ENCODE measurements around the gene CES3.

CES3 gene

GRCh38 chr16:66923866-66924265 lies 37.2 kb upstream of the CES3 start:
- H3K4me1 ChIP-seq (ENCODE audit: insufficient read depth, low read length, severe bottlenecking), result peaks cover 10% of the 10 kb centered on the region

GRCh38 chr16:66924527-66925321 lies 36.3 kb upstream of the CES3 start:
- peak overlapping the region; percentile 46 for H3K4me2 ChIP-seq (ENCODE audit: low read length)
- H3F3A ChIP-seq (ENCODE audit: insufficient read depth, low read length), result no peaks in the 10 kb centered on the region
- H3K27ac ChIP-seq (ENCODE audit: low read depth, low read length, poor library complexity, severe bottlenecking), result no peak overlapping the region
- H3K27me3 ChIP-seq (ENCODE audit: insufficient read depth, low read length), result 0 out of 2 replicates have a peak, but pooled peaks cover 4% of the 10 kb centered on the region
- no peaks in the 10 kb centered on the region for H3K79me2 ChIP-seq (ENCODE audit: insufficient read depth, low read length)
- peak overlapping the region; percentile 36 for H3K4me3 ChIP-seq (ENCODE audit: low read depth, low read length, poor library complexity, severe bottlenecking)
- no peaks in the 10 kb centered on the region for H3K9me3 ChIP-seq (ENCODE audit: low read length)
- no peak overlapping the region for H3K9ac ChIP-seq (ENCODE audit: low read length)
- H3K36me3 ChIP-seq (ENCODE audit: insufficient read depth, low read length), result no peaks in the 10 kb centered on the region
- H4K20me1 ChIP-seq (ENCODE audit: insufficient read depth, low read length), result no peaks in the 10 kb centered on the region
- H3K4me1 ChIP-seq (ENCODE audit: insufficient read depth, low read length, severe bottlenecking), result peaks cover 10% of the 10 kb centered on the region
- TF ChIP-seq EZH2 (IDR thresholded peaks at IDR 0.05; ENCODE audit: borderline replicate concordance, low read length) (no peak), CTCF (IDR thresholded peaks at IDR 0.05; ENCODE audit: low read length) (peak; percentile 37)
- no peaks in the 10 kb centered on the region for H3K9me2 ChIP-seq (ENCODE audit: low read depth, low read length)
- no peak overlapping the region for H2AFZ ChIP-seq (ENCODE audit: low read length)

More at GRCh38 chr16:66923866-66924265, 37.2 kb upstream of the CES3 start:
- Histone ChIP-seq H3K36me3 (ENCODE audit: insufficient read depth, low read length) (no peaks in the 10 kb centered on the region), H3K4me2 (ENCODE audit: low read length) (no peak overlapping the region), H3K27me3 (ENCODE audit: insufficient read depth, low read length) (0 out of 2 replicates have a peak, but pooled peaks cover 4% of the 10 kb centered on the region), H3K9me3 (ENCODE audit: low read length) (no peaks in the 10 kb centered on the region), H4K20me1 (ENCODE audit: insufficient read depth, low read length) (no peaks in the 10 kb centered on the region), H3K79me2 (ENCODE audit: insufficient read depth, low read length) (no peaks in the 10 kb centered on the region), H3K9ac (ENCODE audit: low read length) (no peak overlapping the region), H3K27ac (ENCODE audit: low read depth, low read length, poor library complexity, severe bottlenecking) (no peak overlapping the region), H3K4me3 (ENCODE audit: low read depth, low read length, poor library complexity, severe bottlenecking) (no peak overlapping the region), H3K9me2 (ENCODE audit: low read depth, low read length) (no peaks in the 10 kb centered on the region), H2AFZ (ENCODE audit: low read length) (no peak overlapping the region), H3F3A (ENCODE audit: insufficient read depth, low read length) (no peaks in the 10 kb centered on the region)
- no peak for TF ChIP-seq EZH2 (IDR thresholded peaks at IDR 0.05; ENCODE audit: borderline replicate concordance, low read length)

GRCh38 chr16:66925322-66925840 lies 35.7 kb upstream of the CES3 start, which contains the start of gene RRAD:
Gene RRAD (minus strand): TSS chr16:66925535. CDS start chr16:66925179, 356 bp downstream.
- Histone ChIP-seq H3K79me2 (ENCODE audit: insufficient read depth, low read length) (no peaks in the 10 kb centered on the region), H3K9ac (ENCODE audit: low read length) (no peak within 1 kb of the TSS), H4K20me1 (ENCODE audit: insufficient read depth, low read length) (no peaks in the 10 kb centered on the region), H3K27me3 (ENCODE audit: insufficient read depth, low read length) (0 out of 2 replicates have a peak, but pooled peaks cover 4% of the 10 kb centered on the region), H3K4me1 (ENCODE audit: insufficient read depth, low read length, severe bottlenecking) (peaks cover 10% of the 10 kb centered on the region), H3K9me3 (ENCODE audit: low read length) (no peaks in the 10 kb centered on the region), H3K4me2 (ENCODE audit: low read length) (peak within 1 kb of the TSS; percentile 46), H3K9me2 (ENCODE audit: low read depth, low read length) (no peaks in the 10 kb centered on the region), H3K27ac (ENCODE audit: low read depth, low read length, poor library complexity, severe bottlenecking) (no peak within 1 kb of the TSS), H2AFZ (ENCODE audit: low read length) (no peak within 1 kb of the TSS), H3K4me3 (ENCODE audit: low read depth, low read length, poor library complexity, severe bottlenecking) (peak within 1 kb of the TSS; percentile 36), H3F3A (ENCODE audit: insufficient read depth, low read length) (no peaks in the 10 kb centered on the region), H3K36me3 (ENCODE audit: insufficient read depth, low read length) (no peaks in the 10 kb centered on the region)
- TF ChIP-seq CTCF (IDR thresholded peaks at IDR 0.05; ENCODE audit: low read length) (no peak), EZH2 (IDR thresholded peaks at IDR 0.05; ENCODE audit: borderline replicate concordance, low read length) (no peak)
